Loucy (cell line): Measurements from ENCODE around the gene SEC14L3.

Source experiments
- H2AFZ ChIP-seq: fragments of 200-600 bp; sonication (generic); 2 replicates; pipeline ENCODE4 v1.6.0; 2016; ENCODE audit warnings: antibody characterized with exemption, mild to moderate bottlenecking, low read length, moderate library complexity
- H3F3A ChIP-seq: fragments of 200-600 bp; 2 replicates; pipeline ENCODE4 v1.6.0; 2016; ENCODE audit warnings: antibody characterized with exemption, low read depth, mild to moderate bottlenecking
- H3K27me3 ChIP-seq: fragments of 200-600 bp; sonication (generic); 2 replicates; pipeline ENCODE4 v1.6.1; 2014; ENCODE audit warnings: low read length, mild to moderate bottlenecking; ENCODE audit not compliant: insufficient read depth, poor library complexity, severe bottlenecking
- H3K36me3 ChIP-seq: fragments of 200-600 bp; sonication (generic); 2 replicates; pipeline ENCODE4 v1.6.1; 2016; ENCODE audit warnings: low read length; ENCODE audit not compliant: insufficient read depth
- H3K4me1 ChIP-seq: fragments of 200-600 bp; sonication (generic); 2 replicates; pipeline ENCODE4 v1.5.1; 2014; ENCODE audit warnings: low read length, mild to moderate bottlenecking; ENCODE audit not compliant: insufficient read depth, poor library complexity, severe bottlenecking
- H3K4me2 ChIP-seq: fragments of 200-600 bp; sonication (generic); 2 replicates; pipeline ENCODE4 v1.6.0; 2014; ENCODE audit warnings: antibody characterized with exemption, low read length, low read depth, mild to moderate bottlenecking; ENCODE audit not compliant: poor library complexity, severe bottlenecking
- H3K4me3 ChIP-seq: fragments of 200-600 bp; sonication (generic); 2 replicates; pipeline ENCODE4 v1.5.1; 2014; ENCODE audit warnings: low read length, mild to moderate bottlenecking, mixed read lengths; ENCODE audit not compliant: poor library complexity, severe bottlenecking
- H3K79me2 ChIP-seq: fragments of 200-600 bp; sonication (generic); 2 replicates; pipeline ENCODE4 v1.6.1; 2014; ENCODE audit warnings: low read length; ENCODE audit not compliant: insufficient read depth
- H3K9ac ChIP-seq: fragments of 200-600 bp; sonication (generic); 2 replicates; pipeline ENCODE4 v1.6.0; 2014; ENCODE audit warnings: mild to moderate bottlenecking, low read depth, low read length, moderate library complexity; ENCODE audit not compliant: poor library complexity, severe bottlenecking
- H3K9me2 ChIP-seq: fragments of 200-600 bp; sonication (generic); replicated peaks from 2 replicates; pipeline ENCODE4 v1.6.1; 2016; ENCODE audit warnings: low read depth, low read length, mixed read lengths
- H3K9me3 ChIP-seq: fragments of 200-600 bp; sonication (generic); 2 replicates; pipeline ENCODE4 v1.6.1; 2014; ENCODE audit warnings: mild to moderate bottlenecking, antibody characterized with exemption, low read length, low read depth; ENCODE audit not compliant: insufficient read depth
- H4K20me1 ChIP-seq: fragments of 200-600 bp; sonication (generic); 2 replicates; pipeline ENCODE4 v1.6.0; 2014; ENCODE audit warnings: antibody characterized with exemption, low read length, mild to moderate bottlenecking; ENCODE audit not compliant: insufficient read depth, poor library complexity, severe bottlenecking
- EZH2phosphoT487 ChIP-seq: fragments of 200-600 bp; IDR thresholded peaks from 2 replicates; pipeline ENCODE4 v1.6.1; 2018; ENCODE audit warnings: antibody characterized with exemption, mild to moderate bottlenecking, moderate library complexity, borderline replicate concordance
- TF ChIP-seq, protein P1 (sequence below): fragments of 200-600 bp; sonication (generic); conservative IDR thresholded peaks from 2 replicates; pipeline ENCODE4 v1.5.1; 2014; ENCODE audit warnings: mild to moderate bottlenecking, antibody characterized with exemption, low read length

The SEC14L3 gene

GRCh38 chr22:30426388-30427353 lies 45.1 kb downstream of the SEC14L3 start:
- Histone ChIP-seq H3K4me1 (peaks cover 38% of the 10 kb centered on the region), H2AFZ (no peak overlapping the region), H3F3A (0 out of 2 replicates have a peak, but pooled peaks cover 4% of the 10 kb centered on the region), H4K20me1 (peaks cover 16% of the 10 kb centered on the region), H3K9me3 (no peaks in the 10 kb centered on the region), H3K9me2 (no peaks in the 10 kb centered on the region), H3K4me2 (peak overlapping the region; percentile 83), H3K9ac (peak overlapping the region; percentile 77), H3K27me3 (no peaks in the 10 kb centered on the region), H3K4me3 (peak overlapping the region; percentile 90), H3K79me2 (peaks cover 49% of the 10 kb centered on the region), H3K36me3 (peaks cover 17% of the 10 kb centered on the region; the same call in 1 of the 2 replicates)
- TF ChIP-seq, protein P1, sequence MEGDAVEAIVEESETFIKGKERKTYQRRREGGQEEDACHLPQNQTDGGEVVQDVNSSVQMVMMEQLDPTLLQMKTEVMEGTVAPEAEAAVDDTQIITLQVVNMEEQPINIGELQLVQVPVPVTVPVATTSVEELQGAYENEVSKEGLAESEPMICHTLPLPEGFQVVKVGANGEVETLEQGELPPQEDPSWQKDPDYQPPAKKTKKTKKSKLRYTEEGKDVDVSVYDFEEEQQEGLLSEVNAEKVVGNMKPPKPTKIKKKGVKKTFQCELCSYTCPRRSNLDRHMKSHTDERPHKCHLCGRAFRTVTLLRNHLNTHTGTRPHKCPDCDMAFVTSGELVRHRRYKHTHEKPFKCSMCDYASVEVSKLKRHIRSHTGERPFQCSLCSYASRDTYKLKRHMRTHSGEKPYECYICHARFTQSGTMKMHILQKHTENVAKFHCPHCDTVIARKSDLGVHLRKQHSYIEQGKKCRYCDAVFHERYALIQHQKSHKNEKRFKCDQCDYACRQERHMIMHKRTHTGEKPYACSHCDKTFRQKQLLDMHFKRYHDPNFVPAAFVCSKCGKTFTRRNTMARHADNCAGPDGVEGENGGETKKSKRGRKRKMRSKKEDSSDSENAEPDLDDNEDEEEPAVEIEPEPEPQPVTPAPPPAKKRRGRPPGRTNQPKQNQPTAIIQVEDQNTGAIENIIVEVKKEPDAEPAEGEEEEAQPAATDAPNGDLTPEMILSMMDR: peak; percentile 76
- no peak for TF ChIP-seq EZH2phosphoT487

- 0 out of 2 replicates have a peak, but pooled peaks cover 4% of the 10 kb centered on the region for H3F3A ChIP-seq
- peaks cover 46% of the 10 kb centered on the region for H3K4me1 ChIP-seq
- H3K4me2 ChIP-seq: peak within 1 kb of the TSS; percentile 83
- peaks cover 58% of the 10 kb centered on the region for H3K79me2 ChIP-seq
- H3K9ac ChIP-seq: peak within 1 kb of the TSS; percentile 77
- peak within 1 kb of the TSS; percentile 86 for H2AFZ ChIP-seq
- H4K20me1 ChIP-seq: peaks cover 16% of the 10 kb centered on the region
- no peak for TF ChIP-seq EZH2phosphoT487
- TF ChIP-seq, protein P1: no peak
- H3K9me2 ChIP-seq: no peaks in the 10 kb centered on the region
- peaks cover 17% of the 10 kb centered on the region; the same call in 1 of the 2 replicates for H3K36me3 ChIP-seq
- H3K9me3 ChIP-seq: no peaks in the 10 kb centered on the region
- H3K4me3 ChIP-seq: peak within 1 kb of the TSS; percentile 90
- no peaks in the 10 kb centered on the region for H3K27me3 ChIP-seq
Measured at GRCh38 chr22:30425616-30426387, 46.0 kb downstream of the SEC14L3 start, which contains the start of gene MTFP1. MTFP1 (plus strand) TSS chr22:30425768; CDS start chr22:30425880, 112 bp downstream.

- peaks cover 17% of the 10 kb centered on the region; the same call in 1 of the 2 replicates for H3K36me3 ChIP-seq
- H3F3A ChIP-seq: 0 out of 2 replicates have a peak, but pooled peaks cover 4% of the 10 kb centered on the region
- H3K79me2 ChIP-seq: peaks cover 62% of the 10 kb centered on the region
- peaks cover 16% of the 10 kb centered on the region for H4K20me1 ChIP-seq
- peak overlapping the region; percentile 83 for H3K4me2 ChIP-seq
- H3K27me3 ChIP-seq: no peaks in the 10 kb centered on the region
- peak overlapping the region; percentile 90 for H3K4me3 ChIP-seq
- peak overlapping the region; percentile 77 for H3K9ac ChIP-seq
- H2AFZ ChIP-seq: peak overlapping the region; percentile 83
- no peak for TF ChIP-seq EZH2phosphoT487
- TF ChIP-seq, protein P1: no peak
- peaks cover 51% of the 10 kb centered on the region for H3K4me1 ChIP-seq
- H3K9me3 ChIP-seq: no peaks in the 10 kb centered on the region
- H3K9me2 ChIP-seq: no peaks in the 10 kb centered on the region
Measured at GRCh38 chr22:30425327-30425615, 46.5 kb downstream of the SEC14L3 start.
